Right lobe of liver (tissue), 4 donors: ENCODE measurements around the gene ZNF362.

Experiments
- POLR2A ChIP-seq: fragments of 450-650 bp; IDR thresholded peaks from one replicate; pipeline ENCODE4 v1.6.1; 2017; ENCODE audit warnings: antibody characterized with exemption, mild to moderate bottlenecking
- TF ChIP-seq, protein P1 (sequence below), 4 donors: fragments of 200-600 bp in 3 of 4; fragments of 450-650 bp in 1 of 4; IDR thresholded peaks; one replicate each; pipeline versions ENCODE4 v1.5.1 to v1.8.0; 2016 to 2022; ENCODE audit warnings: antibody characterized with exemption in 4 of 4, mild to moderate bottlenecking in 2 of 4
- donor health status: DM: no; HTN: no; CAD: no.
- donor health status: DM: no; HTN: no; CAD: no.
- donor health status: DM: no; HTN: yes; CAD: no.

DNA sequence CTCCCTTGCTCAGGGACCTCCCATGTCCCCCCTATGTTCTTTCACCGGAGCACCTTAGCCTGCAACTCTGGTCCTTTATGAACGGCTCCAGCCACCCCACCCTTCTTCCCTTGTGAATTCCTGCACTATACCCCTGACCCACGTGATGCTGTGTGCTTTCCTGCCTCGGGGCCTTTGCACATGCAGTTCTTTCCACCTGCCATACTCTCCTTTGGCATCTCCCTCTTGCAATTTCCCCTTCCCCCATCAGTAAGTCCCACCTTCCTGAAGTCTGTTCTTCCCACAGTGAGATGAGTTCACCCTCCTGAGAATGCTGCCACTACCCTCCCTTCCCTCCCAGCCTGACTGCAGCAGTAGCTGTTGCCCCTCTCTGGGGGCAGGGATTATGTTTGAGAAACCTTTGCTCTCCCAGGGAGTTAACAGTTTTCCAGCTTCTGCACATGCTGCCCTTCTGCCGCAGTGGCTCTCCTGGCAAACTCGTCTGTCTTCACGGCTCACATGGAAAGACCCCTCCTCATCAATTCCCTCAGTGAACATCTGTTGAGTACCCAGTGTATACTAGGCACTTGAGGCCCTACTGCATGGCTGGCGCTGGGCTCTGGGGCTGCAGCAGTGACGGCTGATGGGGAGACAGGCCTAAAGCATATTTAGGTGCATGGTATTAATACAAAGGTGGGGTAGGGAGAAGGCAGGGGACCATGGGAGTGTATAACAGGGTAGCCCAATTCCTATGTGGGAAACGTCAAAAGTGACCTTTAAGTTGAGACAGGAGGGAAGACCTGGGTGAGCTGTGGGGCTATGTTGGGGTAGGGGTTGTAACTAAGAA, 9.7 kb downstream of the ZNF362 start:
- TF ChIP-seq, protein P1, sequence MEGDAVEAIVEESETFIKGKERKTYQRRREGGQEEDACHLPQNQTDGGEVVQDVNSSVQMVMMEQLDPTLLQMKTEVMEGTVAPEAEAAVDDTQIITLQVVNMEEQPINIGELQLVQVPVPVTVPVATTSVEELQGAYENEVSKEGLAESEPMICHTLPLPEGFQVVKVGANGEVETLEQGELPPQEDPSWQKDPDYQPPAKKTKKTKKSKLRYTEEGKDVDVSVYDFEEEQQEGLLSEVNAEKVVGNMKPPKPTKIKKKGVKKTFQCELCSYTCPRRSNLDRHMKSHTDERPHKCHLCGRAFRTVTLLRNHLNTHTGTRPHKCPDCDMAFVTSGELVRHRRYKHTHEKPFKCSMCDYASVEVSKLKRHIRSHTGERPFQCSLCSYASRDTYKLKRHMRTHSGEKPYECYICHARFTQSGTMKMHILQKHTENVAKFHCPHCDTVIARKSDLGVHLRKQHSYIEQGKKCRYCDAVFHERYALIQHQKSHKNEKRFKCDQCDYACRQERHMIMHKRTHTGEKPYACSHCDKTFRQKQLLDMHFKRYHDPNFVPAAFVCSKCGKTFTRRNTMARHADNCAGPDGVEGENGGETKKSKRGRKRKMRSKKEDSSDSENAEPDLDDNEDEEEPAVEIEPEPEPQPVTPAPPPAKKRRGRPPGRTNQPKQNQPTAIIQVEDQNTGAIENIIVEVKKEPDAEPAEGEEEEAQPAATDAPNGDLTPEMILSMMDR (IDR thresholded peaks at IDR 0.05), result no peak
- TF ChIP-seq POLR2A, result no peak
